ENCODE measurements around the gene C17orf107. TPM values are rescaled to one million over a fixed set of nuclear protein-coding genes. Genes with fewer than 3 reads are reported as not detected.
A peak's percentile ranks its signal among the peaks of the same experiment; 100 is the strongest.

C17orf107 gene
- total and polyA plus RNA-seq, 2 of the 13 experiments (the other 11 are each of a cell fraction or from before 2014, with no cell fraction given) = 0.20 to 0.59 TPM

GRCh38 chr17:4946312-4946976 lies 47.1 kb downstream of the C17orf107 start:
- Histone ChIP-seq H3K4me1 (ENCODE audit: insufficient read depth, low read length) (peaks cover 44% of the 10 kb centered on the region), H3K4me3 (replicated peaks in 1 of 3; ENCODE audit: insufficient read depth in 1 of 3, low read depth in 2 of 3, low read length in 3 of 3) (peak overlapping the region; percentile 90 to 100 (median 100)), H3K36me3 (replicated peaks in 1 of 2; ENCODE audit: control insufficient read depth in 1 of 2, insufficient read depth in 2 of 2, low read length in 2 of 2) (peaks cover 18 to 37% of the 10 kb centered on the region in 2 experiments), H3K9ac (ENCODE audit: insufficient read depth, low read depth, low read length) (peak overlapping the region; percentile 74), H3K27ac (ENCODE audit: extremely low read length, insufficient read depth, low read length) (peak overlapping the region; percentile 54), H3K79me2 (ENCODE audit: insufficient read depth, low read length) (peaks cover 55% of the 10 kb centered on the region), H4K20me1 (ENCODE audit: insufficient read depth, low read length) (peaks cover 33% of the 10 kb centered on the region), H2AFZ (ENCODE audit: low read length) (no peak overlapping the region), H3K4me2 (ENCODE audit: low read depth, low read length) (peak overlapping the region; percentile 96), H3K27me3 (ENCODE audit: control insufficient read depth in 1 of 2, insufficient read depth in 2 of 2, low read length in 2 of 2) (no peaks in the 10 kb centered on the region; a peak in 1 of 5 replicates), H3K9me3 (ENCODE audit: low read length) (no peaks in the 10 kb centered on the region)
- intact Hi-C loops (cut with micrococcal nuclease; ENCODE audit: unreplicated experiment) (no loop called here), in situ Hi-C loops (cut with HindIII; ENCODE audit: extremely low pct_ligation_motif_present, low pct_unique_long_range_greater_than_20kb) (no loop called here)
- FAIRE-seq = no peak
- BruUV-seq (replicated peaks) = TSS peak; percentile 56
- TF ChIP-seq POLR2G (IDR thresholded peaks at IDR 0.05; ENCODE audit: low read depth, low read length) (peak; percentile 63; the same call in 1 of the 2 replicates), MIER3 (CRISPR knock-in tag; IDR thresholded peaks at IDR 0.05; ENCODE audit: borderline replicate concordance) (no peak), POLR2AphosphoS5 (IDR thresholded peaks at IDR 0.05; ENCODE audit: low read depth, low read length) (peak; percentile 13; the same call in 1 of the 2 replicates), PHF8 (CRISPR knock-in tag; IDR thresholded peaks at IDR 0.05) (0 out of 2 replicates have a peak, but pooled peaks have one; percentile 11), POGK (CRISPR knock-in tag; conservative IDR thresholded peaks at IDR 0.05) (no peak), SAP130 (CRISPR knock-in tag; IDR thresholded peaks at IDR 0.05; ENCODE audit: low read depth) (0 out of 2 replicates have a peak, but pooled peaks have one; percentile 6), KDM5A (IDR thresholded peaks at IDR 0.05; ENCODE audit: borderline replicate concordance, low read length) (peak; percentile 38; the same call in 1 of the 2 replicates)
- no peak for DNase-seq (ENCODE audit: low spot score)
- CTCF ChIA-PET (ENCODE audit: low intra/inter-chr PET ratio, low total read pairs) = no interaction called here
- ATAC-seq = no peak
- POLR2A ChIA-PET = interaction anchor here (1.2 to 10.0 kb wide), 4 partner anchors 20 to 225 kb away, joined by 3 to 273 read pairs (median 8); partner anchors contain the start of gene SPAG7
- WGBS (ENCODE audit: low lambda C conversion rate) = 39% methylated on average over 10 of the region's 16 CpGs

Data from HepG2 (cell line).